ENCODE results near the gene DNTT.

The DNTT gene

DNA sequence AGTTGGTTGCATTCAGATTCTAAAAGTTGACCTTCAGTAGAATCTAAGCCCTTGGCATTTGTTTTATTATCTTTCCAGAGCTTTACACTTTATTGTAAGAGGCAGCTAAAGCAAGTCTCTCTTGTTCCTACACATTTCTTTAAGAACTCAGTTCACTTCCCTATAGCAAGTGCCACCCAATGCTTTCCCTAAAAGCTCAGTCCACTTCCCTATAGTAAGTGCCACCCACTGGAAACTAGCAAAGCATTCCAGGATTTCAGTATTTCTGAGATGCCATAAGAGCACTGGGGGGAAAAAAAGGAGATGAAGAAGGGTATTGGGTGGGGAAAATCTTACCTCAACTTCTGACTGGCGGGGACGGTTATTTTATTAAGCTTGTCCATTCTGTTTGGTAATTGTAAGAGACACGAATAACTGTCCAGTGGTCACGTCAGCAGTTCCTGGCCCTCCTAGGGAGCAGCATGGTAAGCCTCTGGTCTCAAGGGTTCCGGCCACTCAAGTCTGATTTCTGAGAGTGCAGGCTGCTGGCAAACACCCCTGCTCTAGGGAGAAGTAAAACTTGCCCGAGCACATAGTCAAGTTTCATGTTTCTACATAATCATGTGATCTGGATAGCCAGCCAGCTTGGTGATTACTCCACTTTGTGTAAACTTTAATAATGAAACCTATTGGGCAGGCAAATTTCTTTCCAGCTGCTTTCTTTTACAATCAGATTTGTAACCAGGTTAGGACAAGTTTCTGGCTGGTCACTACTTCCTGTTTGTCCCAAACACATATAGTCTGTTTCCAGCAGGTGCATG is 33.0 kb upstream of the DNTT start, which contains the start of gene BLNK:
Gene BLNK, minus strand, starts transcription at position 554 of the 800 bp plus-strand sequence. Its CDS starts 171 bp downstream, at position 383.
- TF ChIP-seq SPI1 (IDR thresholded peaks at IDR 0.05; ENCODE audit: borderline replicate concordance, low read depth) (peak; percentile 83), GABPA (IDR thresholded peaks at IDR 0.05; ENCODE audit: low read depth) (no peak), POLR2AphosphoS5 (IDR thresholded peaks at IDR 0.05; ENCODE audit: low read depth) (no peak)
- TF ChIP-seq, protein P1, sequence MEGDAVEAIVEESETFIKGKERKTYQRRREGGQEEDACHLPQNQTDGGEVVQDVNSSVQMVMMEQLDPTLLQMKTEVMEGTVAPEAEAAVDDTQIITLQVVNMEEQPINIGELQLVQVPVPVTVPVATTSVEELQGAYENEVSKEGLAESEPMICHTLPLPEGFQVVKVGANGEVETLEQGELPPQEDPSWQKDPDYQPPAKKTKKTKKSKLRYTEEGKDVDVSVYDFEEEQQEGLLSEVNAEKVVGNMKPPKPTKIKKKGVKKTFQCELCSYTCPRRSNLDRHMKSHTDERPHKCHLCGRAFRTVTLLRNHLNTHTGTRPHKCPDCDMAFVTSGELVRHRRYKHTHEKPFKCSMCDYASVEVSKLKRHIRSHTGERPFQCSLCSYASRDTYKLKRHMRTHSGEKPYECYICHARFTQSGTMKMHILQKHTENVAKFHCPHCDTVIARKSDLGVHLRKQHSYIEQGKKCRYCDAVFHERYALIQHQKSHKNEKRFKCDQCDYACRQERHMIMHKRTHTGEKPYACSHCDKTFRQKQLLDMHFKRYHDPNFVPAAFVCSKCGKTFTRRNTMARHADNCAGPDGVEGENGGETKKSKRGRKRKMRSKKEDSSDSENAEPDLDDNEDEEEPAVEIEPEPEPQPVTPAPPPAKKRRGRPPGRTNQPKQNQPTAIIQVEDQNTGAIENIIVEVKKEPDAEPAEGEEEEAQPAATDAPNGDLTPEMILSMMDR (IDR thresholded peaks at IDR 0.05; ENCODE audit: insufficient read depth, low read length): no peak
- peak; percentile 30 to 36 for DNase-seq (ENCODE audit: low read depth in 1 of 2, low spot score in 1 of 2)
- Histone ChIP-seq H3K27ac (replicated peaks) (no peak within 1 kb of the TSS), H3K4me3 (replicated peaks; ENCODE audit: insufficient read depth, low read length) (no peak within 1 kb of the TSS), H3K27me3 (ENCODE audit: insufficient read depth, poor library complexity, severe bottlenecking) (no peaks in the 10 kb centered on the region)

DNA sequence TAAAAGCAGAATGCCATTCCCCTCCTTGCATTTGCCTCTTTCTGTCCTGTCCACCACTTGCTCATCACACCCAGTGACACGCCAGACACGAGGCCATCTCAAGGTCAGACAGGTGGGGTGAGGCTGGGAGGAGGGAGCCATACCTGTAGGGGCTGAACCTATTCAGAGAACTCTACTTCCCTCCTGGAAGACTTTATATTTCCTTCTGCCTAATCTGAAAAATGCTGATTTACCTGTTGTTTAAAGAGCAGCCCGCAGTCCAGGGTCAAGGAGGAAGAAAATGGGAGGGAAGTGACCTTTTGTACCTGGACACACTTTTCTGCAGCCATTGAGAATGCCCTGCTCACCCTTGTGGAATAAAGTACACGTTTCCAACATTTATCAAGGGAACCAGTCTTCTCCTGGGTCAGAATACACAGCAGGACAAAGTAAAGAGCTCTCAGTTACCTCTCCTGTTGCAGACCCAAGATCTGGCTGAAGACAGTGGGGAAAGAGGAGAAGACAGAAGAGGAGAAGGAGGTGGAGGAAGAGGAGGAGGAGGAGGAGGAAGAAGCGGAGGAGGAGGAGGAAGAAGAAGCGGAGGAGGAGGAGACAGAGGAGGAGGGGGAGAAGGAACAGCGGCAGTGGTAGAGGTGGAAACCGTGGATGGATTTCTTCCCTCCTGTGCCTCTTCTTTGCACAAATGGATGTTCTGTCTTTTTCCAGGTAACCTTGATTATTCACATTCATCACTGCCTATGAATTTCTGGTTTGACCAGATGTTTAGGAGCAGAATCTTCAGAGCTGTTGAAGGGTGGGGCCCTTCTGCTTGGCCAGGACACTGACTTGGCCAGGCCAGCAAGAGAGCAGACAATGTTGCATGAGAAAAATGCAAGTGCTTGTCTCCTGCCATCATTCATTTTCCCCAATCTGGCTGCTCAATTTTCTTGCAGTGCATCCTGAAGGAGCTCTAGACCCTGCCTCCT is 31.6 kb upstream of the DNTT start:
- no peak overlapping the region; the same call in 1 of the 2 replicates for H3K27ac ChIP-seq (replicated peaks)
- DNase-seq (ENCODE audit: low read depth in 1 of 2, low spot score in 1 of 2): no peak
- H3K27me3 ChIP-seq (ENCODE audit: insufficient read depth, poor library complexity, severe bottlenecking): no peaks in the 10 kb centered on the region
- TF ChIP-seq GABPA (IDR thresholded peaks at IDR 0.05; ENCODE audit: low read depth): no peak
- TF ChIP-seq, protein P1 (IDR thresholded peaks at IDR 0.05; ENCODE audit: insufficient read depth, low read length): no peak
- TF ChIP-seq SPI1 (IDR thresholded peaks at IDR 0.05; ENCODE audit: borderline replicate concordance, low read depth): no peak
- H3K4me3 ChIP-seq (replicated peaks; ENCODE audit: insufficient read depth, low read length): no peak overlapping the region

DNA sequence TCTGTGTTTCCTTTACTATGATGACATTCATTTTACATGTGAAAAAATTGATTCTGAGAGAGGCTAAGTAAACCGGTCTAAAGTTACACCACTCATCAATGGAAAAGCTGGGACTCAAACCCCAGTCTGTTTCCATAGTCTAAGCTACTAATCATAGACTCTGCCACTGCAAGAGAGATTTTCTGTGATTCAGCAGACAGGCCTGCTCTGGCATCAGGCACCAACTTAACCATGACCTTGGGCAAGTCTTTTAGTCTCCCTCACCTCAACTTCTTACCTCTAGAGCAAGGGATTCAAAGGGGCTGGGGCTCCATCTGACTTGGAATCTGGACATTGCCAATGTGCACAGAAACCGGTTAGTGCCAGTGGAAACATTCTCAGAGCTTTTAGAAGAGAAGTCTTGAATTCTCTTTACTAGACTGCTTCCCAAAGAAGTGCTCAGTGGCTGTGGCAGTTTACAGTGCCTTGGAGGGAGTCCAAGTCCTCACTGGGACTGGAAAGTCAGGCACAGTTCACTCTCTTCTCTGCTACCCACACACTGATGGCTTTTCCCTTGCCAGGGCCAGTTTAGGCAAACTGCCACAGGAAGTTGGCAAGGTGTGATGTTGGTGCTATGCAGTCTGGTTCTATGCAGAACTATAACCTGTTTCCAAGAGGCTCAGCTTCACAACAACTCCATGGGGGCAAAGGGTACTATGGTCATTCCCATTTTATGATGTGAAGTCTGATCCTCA is 28.4 kb upstream of the DNTT start:
- Histone ChIP-seq H3K27ac (replicated peaks) (no peak overlapping the region), H3K4me3 (replicated peaks; ENCODE audit: insufficient read depth, low read length) (no peak overlapping the region), H3K27me3 (ENCODE audit: insufficient read depth, poor library complexity, severe bottlenecking) (no peaks in the 10 kb centered on the region)
- TF ChIP-seq, protein P1 (IDR thresholded peaks at IDR 0.05; ENCODE audit: insufficient read depth, low read length): no peak
- no peak for TF ChIP-seq GABPA (IDR thresholded peaks at IDR 0.05; ENCODE audit: low read depth)
- no peak for TF ChIP-seq POLR2AphosphoS5 (IDR thresholded peaks at IDR 0.05; ENCODE audit: low read depth)
- TF ChIP-seq SPI1 (IDR thresholded peaks at IDR 0.05; ENCODE audit: borderline replicate concordance, low read depth): no peak
- TF ChIP-seq, protein P2, sequence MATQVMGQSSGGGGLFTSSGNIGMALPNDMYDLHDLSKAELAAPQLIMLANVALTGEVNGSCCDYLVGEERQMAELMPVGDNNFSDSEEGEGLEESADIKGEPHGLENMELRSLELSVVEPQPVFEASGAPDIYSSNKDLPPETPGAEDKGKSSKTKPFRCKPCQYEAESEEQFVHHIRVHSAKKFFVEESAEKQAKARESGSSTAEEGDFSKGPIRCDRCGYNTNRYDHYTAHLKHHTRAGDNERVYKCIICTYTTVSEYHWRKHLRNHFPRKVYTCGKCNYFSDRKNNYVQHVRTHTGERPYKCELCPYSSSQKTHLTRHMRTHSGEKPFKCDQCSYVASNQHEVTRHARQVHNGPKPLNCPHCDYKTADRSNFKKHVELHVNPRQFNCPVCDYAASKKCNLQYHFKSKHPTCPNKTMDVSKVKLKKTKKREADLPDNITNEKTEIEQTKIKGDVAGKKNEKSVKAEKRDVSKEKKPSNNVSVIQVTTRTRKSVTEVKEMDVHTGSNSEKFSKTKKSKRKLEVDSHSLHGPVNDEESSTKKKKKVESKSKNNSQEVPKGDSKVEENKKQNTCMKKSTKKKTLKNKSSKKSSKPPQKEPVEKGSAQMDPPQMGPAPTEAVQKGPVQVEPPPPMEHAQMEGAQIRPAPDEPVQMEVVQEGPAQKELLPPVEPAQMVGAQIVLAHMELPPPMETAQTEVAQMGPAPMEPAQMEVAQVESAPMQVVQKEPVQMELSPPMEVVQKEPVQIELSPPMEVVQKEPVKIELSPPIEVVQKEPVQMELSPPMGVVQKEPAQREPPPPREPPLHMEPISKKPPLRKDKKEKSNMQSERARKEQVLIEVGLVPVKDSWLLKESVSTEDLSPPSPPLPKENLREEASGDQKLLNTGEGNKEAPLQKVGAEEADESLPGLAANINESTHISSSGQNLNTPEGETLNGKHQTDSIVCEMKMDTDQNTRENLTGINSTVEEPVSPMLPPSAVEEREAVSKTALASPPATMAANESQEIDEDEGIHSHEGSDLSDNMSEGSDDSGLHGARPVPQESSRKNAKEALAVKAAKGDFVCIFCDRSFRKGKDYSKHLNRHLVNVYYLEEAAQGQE (IDR thresholded peaks at IDR 0.05; ENCODE audit: insufficient replicate concordance, low read depth): no peak
- DNase-seq (ENCODE audit: low read depth in 1 of 2, low spot score in 1 of 2): no peak

DNA sequence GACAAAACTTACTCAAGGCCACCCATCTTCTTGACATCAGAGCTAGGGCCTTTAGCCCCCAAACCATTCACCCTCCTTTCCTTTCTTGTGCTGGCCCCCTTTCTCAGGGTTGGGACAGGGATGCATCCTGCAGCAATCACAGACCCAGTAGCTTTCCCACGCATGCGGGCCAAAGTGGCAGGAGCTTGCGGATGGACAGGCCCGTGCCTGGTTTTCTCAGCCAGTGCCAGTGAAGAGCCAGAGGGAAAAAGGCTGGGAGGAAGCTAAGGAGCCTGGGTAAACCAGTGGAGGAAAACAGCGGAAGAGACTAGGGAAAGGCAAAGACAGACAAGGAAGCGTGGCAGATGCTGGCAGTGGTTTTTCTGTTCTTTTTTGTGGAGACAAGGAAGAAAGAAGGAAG is 27.8 kb upstream of the DNTT start:
- TF ChIP-seq POLR2AphosphoS5 (IDR thresholded peaks at IDR 0.05; ENCODE audit: low read depth) (no peak), SPI1 (IDR thresholded peaks at IDR 0.05; ENCODE audit: borderline replicate concordance, low read depth) (no peak), GABPA (IDR thresholded peaks at IDR 0.05; ENCODE audit: low read depth) (no peak)
- TF ChIP-seq, protein P1 (IDR thresholded peaks at IDR 0.05; ENCODE audit: insufficient read depth, low read length): no peak
- TF ChIP-seq, protein P2 (IDR thresholded peaks at IDR 0.05; ENCODE audit: insufficient replicate concordance, low read depth): no peak
- no peak for DNase-seq (ENCODE audit: low read depth in 1 of 2, low spot score in 1 of 2)
- H3K4me3 ChIP-seq (replicated peaks; ENCODE audit: insufficient read depth, low read length): no peak overlapping the region
- H3K27ac ChIP-seq (replicated peaks): no peak overlapping the region
- no peaks in the 10 kb centered on the region for H3K27me3 ChIP-seq (ENCODE audit: insufficient read depth, poor library complexity, severe bottlenecking)

Data from HL-60 (cell line).